B cell (primary cell): ENCODE data around the gene TMEM119. TPM values are rescaled to one million over a fixed set of nuclear protein-coding genes. Genes with fewer than 3 reads are reported as not detected.
A peak's percentile ranks its signal among the peaks of the same experiment; 100 is the strongest.

Experiments
- ATAC-seq: fragments of 200-7000 bp; cut with Tn5 transposase; one replicate; pipeline ENCODE4 v1.10.0; 2021; ENCODE audit warnings: low read depth, mild to moderate bottlenecking, moderate number of reproducible peaks, moderate library complexity
- CTCF ChIA-PET: fragments of 350-600 bp; sonication (Branson Sonifier 250); formaldehyde crosslinking; loops from one replicate; lab custom pipeline; 2021; ENCODE audit warnings: antibody characterized with exemption, inconsistent platforms; lab: Charles Lee
- POLR2A ChIA-PET: fragments of 350-600 bp; sonication (Branson Sonifier 250); formaldehyde crosslinking; loops from one replicate; lab custom pipeline; 2021; ENCODE audit warnings: antibody characterized with exemption; lab: Charles Lee
- DNase-seq: peaks from one replicate; pipeline ENCODE4 v3.0.0; 2013
- H2AFZ ChIP-seq: 2 replicates; pipeline ENCODE4 v1.6.1; 2012; ENCODE audit warnings: mild to moderate bottlenecking, low read depth, low read length; ENCODE audit not compliant: insufficient read depth, poor library complexity, severe bottlenecking
- H3K27ac ChIP-seq, 2 donors: 1 replicate in 1 of 2; 2 replicates in 1 of 2; pipeline ENCODE4 v1.5.1; 2012 to 2013; ENCODE audit warnings: low read length in 2 of 2, mild to moderate bottlenecking in 2 of 2, moderate library complexity in 1 of 2
- H3K27me3 ChIP-seq, 4 experiments: fragments of 200-600 bp in 1 of 4; sonication (generic) in 1 of 4; replicated peaks in 1 of 4; 1 replicate in 2 of 4; 2 replicates in 2 of 4; pipeline versions ENCODE4 v1.6.1 to v1.7.0; 2013 to 2016; ENCODE audit warnings: low read length in 3 of 4, mild to moderate bottlenecking in 2 of 4, mixed read lengths in 1 of 4, moderate library complexity in 1 of 4; ENCODE audit not compliant: insufficient read depth in 4 of 4, control insufficient read depth in 3 of 4; ENCODE audit errors: control extremely low read depth in 1 of 4
- H3K36me3 ChIP-seq, 2 experiments: replicated peaks in 1 of 2; 1 replicate in 1 of 2; 2 replicates in 1 of 2; pipeline versions ENCODE4 v1.6.1 to v1.7.1; 2013; ENCODE audit warnings: low read length in 1 of 2; ENCODE audit not compliant: insufficient read depth in 2 of 2, control insufficient read depth in 1 of 2; ENCODE audit errors: control extremely low read depth in 1 of 2, extremely low read depth in 1 of 2
- H3K4me1 ChIP-seq, 2 donors: fragments of 200-600 bp in 1 of 2; sonication (generic) in 1 of 2; 1 replicate in 1 of 2; 2 replicates in 1 of 2; pipeline versions ENCODE4 v1.5.1 to v1.6.1; 2013 to 2017; ENCODE audit warnings: low read length in 2 of 2; ENCODE audit not compliant: control insufficient read depth in 2 of 2, insufficient read depth in 2 of 2
- H3K4me2 ChIP-seq: replicated peaks from 2 replicates; pipeline ENCODE3; 2012; ENCODE audit warnings: mild to moderate bottlenecking, low read depth, low read length; ENCODE audit not compliant: poor library complexity, severe bottlenecking
- H3K4me3 ChIP-seq, 5 experiments: fragments of 200-600 bp in 1 of 5; sonication (generic) in 1 of 5; 1 replicate in 3 of 5; 2 replicates in 2 of 5; pipeline versions ENCODE4 v1.5.1 to v1.7.0; 2011 to 2016; ENCODE audit warnings: low read length in 4 of 5, mild to moderate bottlenecking in 4 of 5, low read depth in 2 of 5, control low read depth in 1 of 5, moderate library complexity in 1 of 5; ENCODE audit not compliant: insufficient read depth in 1 of 5; ENCODE audit errors: control extremely low read depth in 1 of 5, extremely low read depth in 1 of 5
- H3K79me2 ChIP-seq: fragments of 200-600 bp; sonication (generic); one replicate; pipeline ENCODE4 v1.6.0; 2016; ENCODE audit warnings: low read length; ENCODE audit not compliant: control insufficient read depth, insufficient read depth
- H3K9ac ChIP-seq: fragments of 200-600 bp; sonication (generic); 2 replicates; pipeline ENCODE4 v1.6.1; 2017; ENCODE audit warnings: mild to moderate bottlenecking, low read length, moderate library complexity
- H3K9me3 ChIP-seq, 3 donors: one replicate each; pipeline versions ENCODE4 v1.6.1 to v1.7.1; 2013; ENCODE audit warnings: low read length in 2 of 3; ENCODE audit not compliant: control insufficient read depth in 2 of 3, insufficient read depth in 1 of 3; ENCODE audit errors: control extremely low read depth in 1 of 3
- H4K20me1 ChIP-seq: 2 replicates; pipeline ENCODE4 v1.6.0; 2012; ENCODE audit warnings: mild to moderate bottlenecking, low read length; ENCODE audit not compliant: insufficient read depth, control insufficient read depth, poor library complexity, severe bottlenecking
- H3K27ac Mint-ChIP-seq: one replicate; pipeline ENCODE4 v1.8.0; 2021; ENCODE audit warnings: mixed read lengths
- H3K27me3 Mint-ChIP-seq: one replicate; pipeline ENCODE4 v1.8.0; 2021; ENCODE audit warnings: mixed read lengths
- H3K4me1 Mint-ChIP-seq: one replicate; pipeline ENCODE4 v1.8.0; 2021; ENCODE audit warnings: mixed read lengths
- H3K4me3 Mint-ChIP-seq: one replicate; pipeline ENCODE4 v1.8.0; 2021; ENCODE audit warnings: mixed read lengths
- H3K9me3 Mint-ChIP-seq: one replicate; pipeline ENCODE4 v1.8.0; 2022; ENCODE audit warnings: mixed read lengths; ENCODE audit not compliant: insufficient read depth
- EZH2 ChIP-seq: IDR thresholded peaks from 2 replicates; pipeline ENCODE4 v1.6.1; 2012; ENCODE audit warnings: borderline replicate concordance, low read depth, mild to moderate bottlenecking, moderate library complexity, low read length; ENCODE audit not compliant: insufficient read depth, poor library complexity, severe bottlenecking
- WGBS: methylation state at CpG from one replicate; pipeline ENCODE4 v1.1.5; 2013; ENCODE audit warnings: missing lambda C conversion rate; ENCODE audit not compliant: insufficient coverage; 5-methylcytosine and 5-hydroxymethylcytosine counted together
- intact Hi-C: fragments of 100-400 bp; cut with micrococcal nuclease; formaldehyde crosslinking; loops from one replicate; pipeline ENCODE4 v1.10.0; 2022
- polyA plus RNA-seq: library from polyadenylated mRNA; depleted of rRNA; stranded (reverse); fragments of >200 nt; gene quantifications from 2 replicates; pipeline ENCODE4 v1.2.3, GENCODE V29; 2012
- total RNA-seq, 2 donors: library from RNA; stranded (reverse); fragments of 120-200 nt in 1 of 2; gene quantifications; 1 replicate in 1 of 2; 2 replicates in 1 of 2; pipeline versions ENCODE4 v1.2.3 to v1.2.4, GENCODE V29; 2013 to 2022
- TF ChIP-seq, protein P1 (sequence below): fragments of 200-600 bp; IDR thresholded peaks from one replicate; pipeline ENCODE4 v1.8.0; 2022; ENCODE audit warnings: antibody characterized with exemption, mild to moderate bottlenecking

The TMEM119 gene
- total and polyA plus RNA-seq, 2 donors (not counting 1 experiment from before 2014, with no cell fraction given): 0.25 TPM; not detected in 1

DNA sequence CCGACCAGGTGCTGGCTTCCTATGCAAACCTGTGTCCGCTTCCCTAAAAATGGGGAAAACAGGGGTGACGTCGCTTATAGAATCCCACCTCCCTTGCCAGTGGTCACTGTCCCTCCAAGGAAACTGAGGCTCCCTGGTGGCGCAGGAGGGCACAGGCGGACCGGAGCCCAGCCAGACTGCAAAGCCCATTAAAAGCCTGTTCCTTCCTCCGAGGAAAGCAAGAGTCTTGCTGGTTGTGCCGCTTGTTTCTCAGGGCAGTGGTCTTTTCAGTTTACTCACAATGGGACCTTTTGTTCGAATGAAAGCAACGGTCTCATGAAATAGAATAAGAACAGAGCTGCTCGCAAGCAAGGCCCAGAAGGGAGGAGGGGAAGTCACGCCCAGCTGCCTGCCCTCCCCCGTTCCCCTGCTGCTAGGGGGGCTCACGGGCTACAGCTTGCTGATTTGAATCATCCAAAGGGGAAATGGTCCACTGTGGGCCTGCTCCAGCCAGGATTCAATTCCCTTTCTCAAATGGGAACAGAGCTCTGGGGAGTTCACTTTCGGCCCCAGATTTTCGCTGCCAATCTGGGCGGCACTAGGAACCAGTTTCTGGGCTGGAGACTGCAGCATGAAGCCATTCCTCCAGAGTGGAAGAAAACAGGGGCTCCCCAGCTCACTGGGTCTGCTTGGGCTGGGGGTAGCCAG is 40.4 kb upstream of the TMEM119 start:
- TF ChIP-seq EZH2: no peak
- TF ChIP-seq, protein P1, sequence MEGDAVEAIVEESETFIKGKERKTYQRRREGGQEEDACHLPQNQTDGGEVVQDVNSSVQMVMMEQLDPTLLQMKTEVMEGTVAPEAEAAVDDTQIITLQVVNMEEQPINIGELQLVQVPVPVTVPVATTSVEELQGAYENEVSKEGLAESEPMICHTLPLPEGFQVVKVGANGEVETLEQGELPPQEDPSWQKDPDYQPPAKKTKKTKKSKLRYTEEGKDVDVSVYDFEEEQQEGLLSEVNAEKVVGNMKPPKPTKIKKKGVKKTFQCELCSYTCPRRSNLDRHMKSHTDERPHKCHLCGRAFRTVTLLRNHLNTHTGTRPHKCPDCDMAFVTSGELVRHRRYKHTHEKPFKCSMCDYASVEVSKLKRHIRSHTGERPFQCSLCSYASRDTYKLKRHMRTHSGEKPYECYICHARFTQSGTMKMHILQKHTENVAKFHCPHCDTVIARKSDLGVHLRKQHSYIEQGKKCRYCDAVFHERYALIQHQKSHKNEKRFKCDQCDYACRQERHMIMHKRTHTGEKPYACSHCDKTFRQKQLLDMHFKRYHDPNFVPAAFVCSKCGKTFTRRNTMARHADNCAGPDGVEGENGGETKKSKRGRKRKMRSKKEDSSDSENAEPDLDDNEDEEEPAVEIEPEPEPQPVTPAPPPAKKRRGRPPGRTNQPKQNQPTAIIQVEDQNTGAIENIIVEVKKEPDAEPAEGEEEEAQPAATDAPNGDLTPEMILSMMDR: no peak
- Histone ChIP-seq H3K4me3 (peak overlapping the region; percentile 62 to 87 (median 78)), H3K4me1 (peaks cover 76 to 87% of the 10 kb centered on the region in 2 donors), H3K4me2 (peak overlapping the region; percentile 84), H2AFZ (no peak overlapping the region), H3K36me3 (peaks cover 0 to 22% of the 10 kb centered on the region in 2 experiments), H3K27ac (peak overlapping the region; percentile 43 to 95), H3K9me3 (no peaks in the 10 kb centered on the region), H3K79me2 (peaks cover 40% of the 10 kb centered on the region), H4K20me1 (peaks cover 10% of the 10 kb centered on the region), H3K9ac (peak overlapping the region; percentile 81), H3K27me3 (no peaks in the 10 kb centered on the region)
- Mint-ChIP-seq H3K4me3 (peak overlapping the region; percentile 96), H3K27ac (peak overlapping the region; percentile 94), H3K9me3 (no peaks in the 10 kb centered on the region), H3K27me3 (no peaks in the 10 kb centered on the region), H3K4me1 (peaks cover 91% of the 10 kb centered on the region)
- CTCF ChIA-PET: interaction anchor here (1.0 to 17.3 kb wide), 8 partner anchors 10 to 166 kb away, joined by 3 to 431 read pairs (median 48); partner anchors contain the start of genes ISCU and SART3
- DNase-seq (peak; percentile 46), ATAC-seq (no peak)
- POLR2A ChIA-PET: interaction anchor here (0.7 to 14.8 kb wide), 7 partner anchors 8 to 77 kb away, joined by 3 to 133 read pairs (median 7); partner anchors contain the start of gene SART3
- intact Hi-C loops: loop anchor here (5.0 to 10.0 kb wide), 3 partner anchors 219 to 523 kb away; partner anchors contain the start of genes ALKBH2, SSH1 and UNG
- WGBS: 45% methylated on average over 17 of the region's 18 CpGs
